ENCODE measurements around the gene STRIP2.
"Not testable (repeated sequence)": the region's sequence is repeated elsewhere in the genome, so short reads cannot be mapped to it uniquely, and the experiment has no call there.

The STRIP2 gene

DNA sequence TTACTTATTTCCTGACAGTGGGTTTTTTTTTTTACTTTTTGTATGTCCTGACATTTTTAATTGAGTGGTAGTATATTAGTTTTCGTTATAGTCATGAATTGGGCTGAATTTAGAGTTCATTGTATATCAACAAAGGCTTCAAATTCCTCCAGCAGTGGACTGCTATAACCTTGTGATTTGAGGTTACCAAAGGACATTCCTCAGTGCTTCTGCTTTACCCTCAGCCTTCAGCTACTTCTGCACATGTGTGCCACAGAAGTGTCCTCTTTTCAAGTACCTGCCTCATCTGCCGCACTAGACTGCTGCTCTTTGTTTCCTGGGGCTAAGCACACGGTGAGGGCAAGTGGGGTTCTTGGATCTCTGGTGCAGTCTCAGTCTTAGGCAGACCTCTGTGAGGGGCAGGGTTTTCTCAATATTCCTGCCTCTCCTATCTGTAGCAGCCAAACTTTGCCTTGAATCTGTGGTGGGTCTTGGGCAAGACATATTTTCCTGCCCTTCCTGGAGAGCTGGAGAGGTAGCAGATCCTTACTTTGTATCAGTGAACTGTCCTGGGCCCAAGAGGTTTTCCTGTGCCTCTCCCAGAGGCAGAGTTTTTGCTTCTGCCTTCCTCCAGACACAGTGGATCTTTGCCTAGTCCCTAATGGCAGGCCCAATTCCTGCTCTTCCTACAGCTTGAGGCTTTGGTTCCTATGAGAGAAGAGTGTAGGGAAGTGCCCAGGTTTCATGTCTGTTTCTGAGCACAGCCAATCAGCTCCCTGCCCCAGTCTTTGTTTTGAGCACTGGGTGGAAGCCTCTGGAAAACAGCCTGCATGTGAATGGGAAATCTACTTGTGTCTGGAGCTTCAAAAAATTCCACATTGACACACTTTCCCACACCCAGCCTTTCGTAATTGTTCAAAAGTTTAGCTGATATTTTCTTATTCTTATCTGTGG lies 39.0 kb upstream of the STRIP2 start:
- DNase-seq (ENCODE audit: extremely low spot score) = no peak
- CTCF ChIA-PET = interaction anchor here (3.0 kb wide), 1 partner anchor 19 kb away, joined by 14 read pairs; no protein-coding TSS in a partner anchor
- TF ChIP-seq, protein P1, sequence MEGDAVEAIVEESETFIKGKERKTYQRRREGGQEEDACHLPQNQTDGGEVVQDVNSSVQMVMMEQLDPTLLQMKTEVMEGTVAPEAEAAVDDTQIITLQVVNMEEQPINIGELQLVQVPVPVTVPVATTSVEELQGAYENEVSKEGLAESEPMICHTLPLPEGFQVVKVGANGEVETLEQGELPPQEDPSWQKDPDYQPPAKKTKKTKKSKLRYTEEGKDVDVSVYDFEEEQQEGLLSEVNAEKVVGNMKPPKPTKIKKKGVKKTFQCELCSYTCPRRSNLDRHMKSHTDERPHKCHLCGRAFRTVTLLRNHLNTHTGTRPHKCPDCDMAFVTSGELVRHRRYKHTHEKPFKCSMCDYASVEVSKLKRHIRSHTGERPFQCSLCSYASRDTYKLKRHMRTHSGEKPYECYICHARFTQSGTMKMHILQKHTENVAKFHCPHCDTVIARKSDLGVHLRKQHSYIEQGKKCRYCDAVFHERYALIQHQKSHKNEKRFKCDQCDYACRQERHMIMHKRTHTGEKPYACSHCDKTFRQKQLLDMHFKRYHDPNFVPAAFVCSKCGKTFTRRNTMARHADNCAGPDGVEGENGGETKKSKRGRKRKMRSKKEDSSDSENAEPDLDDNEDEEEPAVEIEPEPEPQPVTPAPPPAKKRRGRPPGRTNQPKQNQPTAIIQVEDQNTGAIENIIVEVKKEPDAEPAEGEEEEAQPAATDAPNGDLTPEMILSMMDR (IDR thresholded peaks at IDR 0.05; ENCODE audit: control extremely low read depth, extremely low read depth, low read depth, missing control alignments) = no peak
- POLR2A ChIA-PET = no interaction called here

DNA sequence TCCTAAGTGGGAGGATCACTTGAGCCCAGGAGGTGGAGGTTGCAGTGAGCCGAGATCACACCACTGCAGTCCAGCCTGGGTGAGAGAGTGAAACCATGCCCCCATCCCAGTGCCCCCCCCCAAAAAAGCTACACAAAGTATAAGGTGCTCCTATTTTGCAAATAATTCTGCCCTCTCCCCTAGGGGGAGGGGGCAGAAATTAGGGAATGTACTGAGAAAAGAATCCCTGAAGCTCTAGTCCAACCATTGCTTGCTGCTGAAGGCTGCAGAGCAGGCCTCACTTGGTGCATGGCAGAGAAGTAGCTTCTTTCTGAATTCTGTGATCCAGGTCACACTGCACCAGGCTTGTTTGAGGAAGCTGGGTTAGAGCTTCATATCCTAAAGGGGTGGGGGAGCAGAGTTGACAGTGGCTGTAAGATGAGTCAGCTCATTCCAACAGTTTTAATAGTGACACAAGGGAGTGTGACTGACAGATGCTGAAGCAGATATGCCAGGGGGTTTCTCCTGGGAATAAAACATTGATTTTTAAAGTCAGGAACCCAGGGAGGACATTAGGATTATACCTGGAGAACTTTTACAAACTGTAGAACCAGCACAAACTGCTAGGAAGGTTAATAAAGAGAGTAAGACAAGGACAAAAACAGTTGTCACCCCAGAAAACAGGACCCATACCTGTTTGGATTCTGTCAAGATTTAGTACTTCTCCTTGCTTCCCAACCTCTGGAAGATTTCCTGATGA lies 32.8 kb upstream of the STRIP2 start:
- ChIA-PET CTCF (interaction anchor here (0.9 to 3.1 kb wide), 11 partner anchors 10 to 103 kb away, joined by 3 to 22 read pairs (median 6); partner anchors contain the start of gene STRIP2), POLR2A (no interaction called here)
- TF ChIP-seq, protein P1 (IDR thresholded peaks at IDR 0.05; ENCODE audit: control extremely low read depth, extremely low read depth, low read depth, missing control alignments) = no peak
- no peak for DNase-seq (ENCODE audit: extremely low spot score)

DNA sequence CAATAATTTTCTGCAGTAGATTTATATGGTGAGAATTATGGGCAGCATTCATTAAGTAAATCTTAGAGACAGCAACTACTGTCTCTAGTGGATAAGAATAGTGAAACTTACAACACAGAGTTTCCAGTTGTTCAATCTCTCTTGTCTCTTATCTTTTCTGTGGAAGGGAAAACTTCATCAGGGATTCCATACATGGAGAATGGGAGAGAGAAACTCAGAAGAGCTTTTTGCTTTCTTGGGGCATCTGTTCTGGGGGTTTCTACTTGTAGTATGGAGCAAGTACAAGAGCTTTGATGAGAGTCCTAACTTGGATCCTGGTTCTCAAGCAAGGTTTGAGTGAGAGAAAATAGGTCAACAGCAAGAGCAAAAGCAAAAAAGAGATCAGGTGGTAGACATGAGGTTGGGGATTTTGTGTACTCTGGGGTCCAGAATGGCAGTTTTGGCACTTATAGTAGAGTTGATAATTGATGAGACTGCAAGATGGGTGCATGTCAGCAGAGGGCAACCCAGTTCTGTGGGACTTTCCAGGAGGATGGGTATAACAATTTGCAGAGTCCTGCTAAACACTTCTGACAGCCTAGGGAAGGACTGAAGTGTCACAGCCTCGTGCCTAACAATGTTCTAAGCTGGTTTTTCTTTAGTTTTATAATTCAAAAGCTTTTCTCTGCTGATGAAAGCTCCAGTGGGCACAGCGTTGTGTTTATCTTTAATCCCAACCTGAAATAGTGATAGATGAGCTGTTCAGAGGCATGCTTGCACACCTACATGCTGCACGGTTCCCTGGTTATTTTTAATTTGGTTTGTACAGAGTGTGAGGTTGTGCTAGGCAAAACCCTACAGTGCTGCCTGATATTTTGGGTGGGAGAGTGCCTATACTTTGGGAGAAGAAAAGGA lies 32.0 kb upstream of the STRIP2 start:
- peak; percentile 31 for DNase-seq (ENCODE audit: extremely low spot score)
- ChIA-PET CTCF (interaction anchor here (0.7 to 3.1 kb wide), 10 partner anchors 11 to 104 kb away, joined by 3 to 22 read pairs (median 6); partner anchors contain the start of gene STRIP2), POLR2A (no interaction called here)
- TF ChIP-seq, protein P1 (IDR thresholded peaks at IDR 0.05; ENCODE audit: control extremely low read depth, extremely low read depth, low read depth, missing control alignments) = peak; percentile 27

GRCh38 chr7:129405527-129405926 lies 28.7 kb upstream of the STRIP2 start:
- POLR2A ChIA-PET = no interaction called here
- no peak for DNase-seq (ENCODE audit: extremely low spot score)
- CTCF ChIA-PET = interaction anchor here (1.1 to 4.1 kb wide), 3 partner anchors 19 to 38 kb away, joined by 3 to 14 read pairs (median 3); no protein-coding TSS in a partner anchor
- TF ChIP-seq, protein P1 (IDR thresholded peaks at IDR 0.05; ENCODE audit: control extremely low read depth, extremely low read depth, low read depth, missing control alignments) = no peak

DNA sequence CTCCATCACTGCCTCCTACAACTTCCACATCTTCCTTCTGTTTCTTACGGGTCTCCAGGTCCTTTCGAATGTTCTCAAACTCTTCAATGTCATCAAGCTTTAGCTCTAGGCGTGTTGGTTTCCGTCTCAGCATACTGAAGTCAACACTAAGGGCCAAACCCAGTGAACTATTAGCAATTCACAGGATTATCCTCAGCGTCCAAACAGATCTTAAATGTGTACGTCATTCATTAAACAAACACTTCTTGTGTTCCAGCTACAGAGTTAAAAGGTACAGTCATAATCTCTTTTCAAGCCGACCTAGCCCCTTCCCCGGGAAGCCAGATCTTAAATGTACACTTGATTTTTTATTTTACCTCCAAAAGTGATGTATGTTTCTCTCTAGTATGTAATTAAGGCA lies 24.0 kb upstream of the STRIP2 start:
- CTCF ChIA-PET; POLR2A ChIA-PET; DNase-seq (ENCODE audit: extremely low spot score): not testable (repeated sequence)

DNA sequence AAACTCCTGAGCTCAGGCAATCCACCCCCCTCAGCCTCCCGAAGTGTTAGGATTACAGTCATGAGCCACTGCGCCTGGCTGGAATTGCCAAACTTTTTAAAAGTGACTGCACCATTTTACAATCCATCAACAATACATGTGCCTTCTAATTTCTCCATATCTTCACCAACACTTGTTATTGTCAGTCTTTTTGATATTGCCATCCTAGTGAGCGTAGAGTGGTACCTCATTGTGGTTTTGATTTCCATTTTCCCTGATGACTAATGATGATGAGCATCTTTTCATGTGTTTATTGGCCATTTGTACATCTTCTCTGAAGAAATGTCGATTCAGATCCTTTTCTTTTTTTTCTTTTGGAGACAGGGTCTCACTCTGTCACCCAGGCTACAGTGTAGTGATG lies 21.7 kb upstream of the STRIP2 start:
- ChIA-PET CTCF (interaction anchor here (0.9 to 2.9 kb wide), 2 partner anchors 36 to 45 kb away, joined by 4 to 10 read pairs; no protein-coding TSS in a partner anchor), POLR2A (no interaction called here)
- TF ChIP-seq, protein P1 (IDR thresholded peaks at IDR 0.05; ENCODE audit: control extremely low read depth, extremely low read depth, low read depth, missing control alignments) = no peak
- no peak for DNase-seq (ENCODE audit: extremely low spot score)

Data from GM10248 (cell line).